Stimulated activated CD8-positive, alpha-beta memory T cell treated with anti-CD3 and anti-CD28 coated beads, Interleukin-7, amount 100 ng/mL, for 24 hours (primary cell): ENCODE data around the gene COPS7B.
"Not testable (repeated sequence)": the region's sequence is repeated elsewhere in the genome, so short reads cannot be mapped to it uniquely, and the experiment has no call there.

Experiments
- DNase-seq: peaks from one replicate; pipeline ENCODE4 v3.0.0-alpha.2; 2020; ENCODE audit warnings: low read depth

COPS7B gene

DNA sequence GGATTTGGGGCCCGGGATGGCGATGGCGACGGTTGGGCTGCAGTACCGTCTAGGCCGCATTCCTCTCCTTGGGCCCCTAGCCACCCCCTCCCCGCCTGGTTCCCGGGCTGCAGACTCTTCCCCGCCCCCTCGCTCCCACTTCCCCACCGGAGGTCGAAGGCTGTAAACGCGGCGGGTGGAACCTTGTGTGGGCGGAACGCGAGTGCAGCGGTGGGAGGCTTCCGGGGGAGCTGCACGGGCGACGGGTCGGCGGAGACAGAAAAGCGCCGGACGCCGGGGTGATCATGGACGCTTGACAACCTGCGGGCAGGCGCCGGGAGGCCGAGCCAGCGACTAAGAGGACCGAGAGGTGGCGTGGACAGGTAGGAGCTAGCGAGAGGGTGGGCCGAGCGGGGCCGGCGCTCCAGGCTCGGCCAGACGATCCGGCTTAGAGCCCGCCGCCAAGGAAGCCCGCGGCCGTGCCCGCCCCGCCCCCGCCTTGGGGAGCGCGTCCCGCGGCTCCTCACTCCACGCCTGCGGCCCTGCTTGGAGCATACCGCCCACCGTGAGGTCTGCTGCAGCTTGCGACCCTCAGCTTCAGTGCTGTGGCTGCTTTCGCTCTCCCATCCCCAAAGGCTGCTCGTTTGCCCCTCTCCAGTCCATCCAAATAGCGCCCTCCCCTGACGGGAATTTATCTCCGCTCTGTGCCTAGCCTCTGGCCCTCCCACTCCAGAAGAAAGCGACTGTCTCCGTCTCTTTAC lies at the start of gene COPS7B:
Gene COPS7B (plus strand): TSS at position 269 of the 740 bp plus-strand sequence. CDS start 2,126 bp downstream, outside the sequence.
- peak; percentile 76 for DNase-seq

GRCh38 chr2:231737761-231738160 lies 48.5 kb upstream of the COPS7B start:
- no peak for DNase-seq

GRCh38 chr2:231743376-231744116 lies 42.7 kb upstream of the COPS7B start:
- DNase-seq = no peak

DNA sequence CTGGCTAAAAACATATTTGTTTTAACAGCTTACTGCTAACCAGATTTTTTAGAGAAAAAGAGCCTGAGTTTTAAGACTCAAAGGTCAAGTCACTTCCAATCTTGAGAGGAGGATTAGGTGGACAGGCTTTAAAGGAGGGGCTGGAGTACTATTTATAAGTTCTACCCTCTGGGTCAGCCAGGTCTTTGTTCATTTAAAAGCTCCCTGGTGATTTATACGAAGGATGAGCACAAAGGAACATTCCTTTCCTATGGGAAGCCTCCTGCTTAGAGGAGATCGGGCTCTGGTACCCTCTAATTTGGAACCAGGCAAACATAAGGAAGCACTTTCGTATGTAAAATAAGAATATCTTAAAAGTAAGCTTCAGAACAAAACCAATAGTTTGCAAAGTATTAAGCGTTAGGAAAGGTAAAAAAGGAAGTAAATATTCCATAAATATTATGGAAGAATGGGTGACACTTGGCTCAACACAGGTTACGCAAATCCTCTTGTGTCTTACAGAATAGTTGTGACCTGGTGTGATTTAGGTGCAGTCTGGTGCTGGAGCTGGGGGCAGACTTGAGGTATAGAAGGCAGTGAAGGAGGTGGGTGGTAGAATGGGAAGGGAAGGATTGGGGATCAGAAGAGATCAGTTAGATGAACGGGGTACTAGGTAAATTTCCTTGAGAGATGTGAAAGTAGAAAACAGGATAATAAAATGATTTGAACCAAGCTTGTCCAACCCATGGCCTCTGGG lies 40.8 kb upstream of the COPS7B start:
- DNase-seq = no peak

DNA sequence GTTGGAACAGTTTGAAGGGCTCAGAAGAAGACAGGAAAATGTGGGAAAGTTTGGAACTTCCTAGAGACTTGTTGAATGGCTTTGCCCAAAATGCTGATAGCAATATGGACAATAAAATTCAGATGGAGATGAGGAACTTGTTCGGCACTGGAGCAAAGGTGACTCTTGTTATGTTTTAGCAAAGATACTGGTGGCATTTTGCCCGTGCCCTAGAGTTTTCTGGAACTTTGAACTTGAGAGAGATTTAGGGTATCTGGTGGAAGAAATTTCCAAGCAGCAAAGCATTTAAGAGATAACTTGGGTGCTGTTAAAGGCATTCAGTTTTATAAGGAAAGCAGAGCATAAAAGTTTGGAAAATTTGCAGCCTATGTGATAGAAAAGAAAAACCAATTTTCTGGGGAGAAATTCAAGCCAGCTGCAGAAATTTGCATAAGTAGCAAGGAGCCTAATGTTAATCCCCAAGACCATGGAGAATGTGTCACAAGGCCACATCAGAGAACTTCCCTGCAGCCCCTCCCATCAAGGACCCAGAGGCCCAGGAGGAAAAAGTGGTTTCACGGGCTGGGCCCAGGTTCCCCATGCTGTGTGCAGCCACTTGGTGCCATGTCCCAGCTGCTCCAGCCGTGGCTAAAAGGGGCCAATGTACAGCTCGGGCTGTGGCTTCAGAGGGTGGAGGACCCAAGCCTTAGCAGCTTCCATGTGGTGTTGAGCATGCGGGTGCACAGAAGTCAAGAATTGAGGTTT lies 37.9 kb upstream of the COPS7B start:
- DNase-seq = not testable (repeated sequence)

DNA sequence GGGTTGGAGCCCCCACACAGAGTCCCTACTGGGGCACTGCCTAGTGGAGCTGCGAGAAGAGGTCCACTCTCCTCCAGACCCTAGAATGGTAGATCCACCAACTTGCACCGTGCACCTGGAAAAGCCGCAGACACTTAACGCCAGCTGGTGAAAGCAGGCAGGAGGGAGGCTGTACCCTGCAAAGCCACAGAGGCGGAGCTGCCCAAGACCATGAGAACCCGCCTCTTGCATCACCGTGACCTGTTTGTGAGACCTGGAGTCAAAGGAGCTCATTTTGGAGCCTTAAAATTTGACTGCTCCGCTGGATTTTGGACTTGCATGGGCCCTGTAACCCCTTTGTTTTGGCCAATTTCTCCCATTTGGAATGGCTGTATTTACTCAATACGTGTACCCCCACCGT lies 37.2 kb upstream of the COPS7B start:
- not testable (repeated sequence) for DNase-seq

DNA sequence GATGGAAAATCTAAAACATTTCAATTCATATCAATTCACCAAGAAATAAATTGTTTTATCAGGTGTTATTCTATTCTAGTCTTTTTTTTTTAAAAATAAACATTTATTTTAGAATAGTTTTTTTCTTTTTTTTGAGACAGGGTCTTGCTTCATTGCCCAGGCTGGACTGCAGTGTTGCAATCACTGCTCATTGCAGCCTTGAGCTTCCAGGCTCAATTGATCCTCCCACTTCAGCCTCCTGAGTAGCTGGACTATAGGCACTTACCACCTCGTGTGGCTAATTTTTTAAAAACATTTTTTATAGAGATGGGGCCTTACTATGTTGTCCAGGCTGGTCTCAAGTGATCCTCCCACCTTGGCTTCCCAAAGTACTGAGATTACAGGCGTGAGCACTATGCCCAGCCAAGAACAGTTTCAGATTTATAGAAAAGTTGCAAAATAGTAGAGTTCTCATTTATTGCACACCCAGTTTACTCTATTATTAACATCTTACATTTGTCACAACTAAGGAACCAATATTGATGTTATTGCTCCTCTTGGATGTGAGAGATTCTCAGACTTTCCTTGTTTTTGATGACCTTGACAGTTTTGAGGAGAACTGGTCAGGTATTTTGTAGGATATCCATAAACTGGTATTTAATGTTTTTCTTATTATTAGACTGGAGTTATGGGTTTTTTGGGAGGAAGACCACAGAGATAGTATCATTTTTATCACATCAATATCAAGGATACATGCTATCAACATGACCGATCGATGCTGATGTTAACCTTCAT lies 35.0 kb upstream of the COPS7B start:
- no peak for DNase-seq

GRCh38 chr2:231752061-231752460 lies 34.2 kb upstream of the COPS7B start:
- no peak for DNase-seq

GRCh38 chr2:231761735-231762134 lies 24.5 kb upstream of the COPS7B start:
- DNase-seq = no peak

DNA sequence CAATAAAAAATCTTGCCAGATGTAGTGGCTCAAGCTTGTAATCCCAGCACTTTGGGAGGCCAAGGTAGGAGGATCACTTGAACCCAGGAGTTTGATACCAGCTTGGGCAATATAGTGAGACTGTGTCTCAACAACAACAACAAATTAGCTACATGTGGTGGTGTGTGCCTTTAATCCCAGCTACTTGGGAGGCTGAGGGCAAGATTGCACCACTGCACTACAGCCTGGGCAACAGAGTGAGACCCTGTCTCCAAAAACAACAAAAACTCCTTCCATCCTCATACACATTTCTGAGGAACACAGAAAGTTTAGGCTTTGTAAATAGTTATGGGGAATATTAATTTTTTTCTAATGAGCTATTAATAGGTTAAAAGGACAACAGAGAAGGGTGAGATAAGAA lies 22.1 kb upstream of the COPS7B start:
- no peak for DNase-seq

- no peak for DNase-seq
Measured at GRCh38 chr2:231764760-231765159, 21.5 kb upstream of the COPS7B start.

GRCh38 chr2:231765496-231765929 lies 20.7 kb upstream of the COPS7B start:
- no peak for DNase-seq

DNA sequence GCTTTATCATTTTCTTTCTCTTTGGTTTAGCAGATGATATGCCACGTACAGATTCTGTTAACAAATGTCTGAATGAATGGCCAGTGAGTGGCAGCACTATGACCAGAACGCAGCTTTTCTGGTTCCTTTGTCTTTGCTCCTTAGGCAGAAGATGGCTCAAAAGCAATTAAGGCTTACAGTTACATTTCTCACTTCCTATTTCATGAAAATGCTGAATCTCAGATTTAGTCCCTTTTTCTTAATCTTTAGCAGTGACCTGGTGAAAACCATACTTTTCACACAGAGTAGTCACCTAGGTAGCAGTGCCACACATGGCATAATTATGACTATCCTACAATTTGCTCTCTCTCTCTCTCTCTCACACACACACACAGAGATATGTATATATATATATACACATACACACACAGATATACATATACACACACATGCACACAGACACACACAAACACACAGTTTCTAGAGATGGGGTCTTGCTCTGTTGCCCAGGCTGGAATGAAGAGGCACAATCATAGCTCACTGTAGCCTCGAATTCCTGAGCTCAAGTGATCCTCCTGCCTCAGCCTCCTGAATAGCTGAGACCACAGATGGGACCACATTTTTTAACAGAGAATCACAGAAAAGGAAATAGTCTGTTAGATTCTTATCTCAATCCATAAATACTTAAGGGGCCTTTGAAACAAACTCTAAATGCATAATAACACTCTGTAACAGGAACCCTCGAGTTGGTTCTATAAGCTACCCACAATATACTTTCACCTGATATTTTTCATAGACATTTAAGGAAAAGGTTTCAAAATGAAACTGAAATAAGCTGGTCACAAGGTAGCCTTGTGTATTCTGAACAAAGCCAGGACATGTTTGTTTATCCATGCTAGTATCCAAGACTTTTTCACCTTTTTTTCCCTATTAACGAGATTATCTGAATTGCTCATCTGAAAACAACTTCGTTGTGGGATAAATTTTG lies 16.8 kb upstream of the COPS7B start:
- DNase-seq = no peak

DNA sequence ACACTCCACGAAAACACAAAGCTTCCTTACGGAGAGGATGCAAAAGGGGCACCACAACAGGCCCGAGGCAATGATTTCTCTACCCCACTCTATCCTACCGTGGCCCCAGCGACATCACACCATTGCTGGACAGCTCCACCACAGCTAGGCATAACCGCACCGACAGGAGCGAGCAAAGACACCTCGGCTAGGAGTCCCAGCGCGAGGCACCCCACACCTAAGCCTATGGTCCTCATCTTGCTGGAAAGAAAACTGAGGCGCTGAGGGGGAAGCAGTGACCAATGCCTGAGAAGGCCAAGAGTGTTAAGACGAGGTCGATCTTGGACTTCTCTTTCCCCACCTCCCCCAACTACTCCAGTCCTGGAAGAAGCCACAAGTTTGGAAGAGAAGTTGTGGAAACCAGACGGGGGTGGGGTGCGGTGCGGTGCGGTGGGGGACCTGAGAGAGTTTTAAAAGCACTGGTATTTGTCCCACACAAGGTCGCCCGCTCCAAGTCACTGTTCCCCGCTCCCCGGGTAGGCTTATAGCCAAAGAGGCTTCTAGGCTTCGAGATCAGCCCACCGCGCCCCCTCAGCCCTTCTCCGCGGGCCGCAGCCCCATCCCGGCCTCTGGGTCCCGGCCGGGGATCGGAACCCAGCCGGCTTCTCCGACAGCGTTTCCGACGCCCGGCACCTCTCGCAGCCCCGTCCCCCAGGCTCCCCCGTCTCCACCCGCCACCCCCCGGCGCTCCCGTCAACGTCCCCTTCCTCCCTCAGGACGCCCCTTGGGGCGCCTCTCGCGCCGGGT lies 5.9 kb upstream of the COPS7B start:
- DNase-seq = no peak

GRCh38 chr2:231780909-231781797 lies 5.1 kb upstream of the COPS7B start, which contains the start of gene PDE6D:
TSS of gene PDE6D (minus strand) at chr2:231781282. CDS start at chr2:231781114, 168 bp downstream.
- peak; percentile 97 for DNase-seq

DNA sequence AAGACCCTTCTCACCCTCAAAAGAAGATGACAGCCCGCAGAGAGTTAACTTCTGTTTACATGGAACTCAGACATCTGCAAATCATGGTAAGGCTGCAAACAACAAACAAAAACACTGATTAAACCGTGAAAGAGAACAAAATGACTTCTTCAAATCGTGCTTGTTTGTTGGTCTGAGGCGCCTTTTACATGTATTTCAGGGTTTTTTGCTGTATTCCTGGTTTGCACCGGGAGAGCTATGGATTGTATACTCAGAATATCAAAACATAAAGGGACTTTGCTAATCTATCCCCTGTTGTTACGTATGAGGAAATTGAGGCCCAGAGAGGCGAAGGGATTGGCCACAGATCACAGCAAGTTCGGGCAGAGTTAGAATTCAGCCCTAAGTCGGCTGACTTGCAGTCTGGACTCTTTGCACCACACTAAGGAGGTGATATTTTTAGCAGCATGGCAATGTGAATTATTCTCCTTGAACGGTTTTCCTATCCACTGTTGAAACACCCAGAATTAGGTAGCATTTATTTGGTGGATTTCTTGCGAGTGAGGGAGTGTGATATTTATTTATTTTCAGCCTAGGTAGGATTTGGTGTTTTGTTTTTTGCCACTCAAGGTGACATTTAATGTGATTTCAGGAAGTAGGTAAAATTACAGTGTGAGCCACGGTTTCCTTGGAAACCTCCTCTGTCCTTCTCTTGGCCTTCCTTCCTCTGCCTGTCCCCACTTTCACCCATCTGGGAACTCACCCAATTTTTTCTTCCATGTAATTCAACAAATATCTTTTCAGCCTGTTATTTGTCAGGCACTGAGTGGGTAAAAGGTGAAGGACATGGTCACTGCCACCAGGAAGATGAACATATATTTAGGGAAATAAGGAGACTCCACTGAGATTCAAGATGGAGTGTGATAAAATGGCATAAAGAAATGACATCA lies 4.2 kb upstream of the COPS7B start:
- no peak for DNase-seq

GRCh38 chr2:231785413-231785812 lies 832 bp upstream of the COPS7B start:
- DNase-seq = no peak
